Glomerular visceral epithelial cell (primary cell): Measurements from ENCODE around the gene PLXNC1.
"Not testable (repeated sequence)": the region's sequence is repeated elsewhere in the genome, so short reads cannot be mapped to it uniquely, and the experiment has no call there.

ENCODE experiments used
- DNase-seq: peaks from one replicate; pipeline ENCODE4 v3.0.0-alpha.2; 2016; ENCODE audit errors: extremely low spot score

The PLXNC1 gene

GRCh38 chr12:94290353-94290752, 142.0 kb downstream of the PLXNC1 start:
- no peak for DNase-seq

GRCh38 chr12:94297096-94297699, 148.8 kb downstream of the PLXNC1 start:
- no peak for DNase-seq

GRCh38 chr12:94297876-94298505, 149.6 kb downstream of the PLXNC1 start:
- DNase-seq, result no peak

- DNase-seq, result no peak
Observed at GRCh38 chr12:94299846-94300245, 151.5 kb downstream of the PLXNC1 start.

GRCh38 chr12:94304012-94304411, 155.6 kb downstream of the PLXNC1 start:
- no peak for DNase-seq

GRCh38 chr12:94304566-94305061, 156.2 kb downstream of the PLXNC1 start:
- DNase-seq, result no peak

- DNase-seq, result no peak
Observed at GRCh38 chr12:94305130-94305957, 157.0 kb downstream of the PLXNC1 start.

GRCh38 chr12:94308612-94309011, 160.2 kb downstream of the PLXNC1 start:
- no peak for DNase-seq

GRCh38 chr12:94309373-94309772, 161.0 kb downstream of the PLXNC1 start:
- DNase-seq, result no peak

GRCh38 chr12:94312378-94312777, 164.0 kb downstream of the PLXNC1 start:
- DNase-seq, result no peak

GRCh38 chr12:94316600-94316999, 168.2 kb downstream of the PLXNC1 start:
- not testable (repeated sequence) for DNase-seq

GRCh38 chr12:94318181-94318580, 169.8 kb downstream of the PLXNC1 start:
- no peak for DNase-seq

GRCh38 chr12:94320109-94320508, 171.7 kb downstream of the PLXNC1 start:
- DNase-seq, result no peak

- no peak for DNase-seq
Observed at GRCh38 chr12:94322346-94322745, 174.0 kb downstream of the PLXNC1 start.

GRCh38 chr12:94326234-94326633, 177.9 kb downstream of the PLXNC1 start:
- DNase-seq, result no peak

- peak; percentile 63 for DNase-seq
Observed at GRCh38 chr12:94326727-94327126, 178.3 kb downstream of the PLXNC1 start.

- DNase-seq, result no peak
Observed at GRCh38 chr12:94327809-94328208, 179.4 kb downstream of the PLXNC1 start.

GRCh38 chr12:94329366-94329765, 181.0 kb downstream of the PLXNC1 start:
- no peak for DNase-seq

- no peak for DNase-seq
Observed at GRCh38 chr12:94333396-94333795, 185.0 kb downstream of the PLXNC1 start.

- DNase-seq, result no peak
Observed at GRCh38 chr12:94336211-94336925, 188.0 kb downstream of the PLXNC1 start.

GRCh38 chr12:94338006-94338794, 189.8 kb downstream of the PLXNC1 start:
- no peak for DNase-seq
